Measurements from ENCODE around the gene SVBP.

DNA sequence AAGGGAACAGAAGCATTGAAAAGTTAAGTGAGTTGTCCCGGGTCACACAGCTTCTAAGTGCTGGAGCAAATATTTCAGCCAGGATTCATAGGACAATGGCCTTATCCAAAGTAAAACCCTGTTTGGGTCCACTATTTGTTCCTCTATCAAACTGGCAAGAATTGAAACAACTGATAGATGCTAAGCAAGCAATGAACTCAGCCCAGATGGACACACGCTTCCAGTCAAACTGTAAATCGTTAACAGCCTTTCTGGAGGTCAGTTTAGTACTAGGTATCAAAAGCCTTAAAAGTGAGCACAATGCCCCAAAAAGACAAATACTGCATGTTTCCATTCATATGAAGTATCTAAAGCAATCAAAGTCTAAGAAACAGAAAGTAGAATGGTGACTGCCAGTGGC is 779 bp upstream of the SVBP start:
- no peak for TF ChIP-seq CTCF (IDR thresholded peaks at IDR 0.05)
- TF ChIP-seq EZH2 (IDR thresholded peaks at IDR 0.05; ENCODE audit: borderline replicate concordance, insufficient read depth, low read depth, low read length, poor library complexity, severe bottlenecking): no peak
